ENCODE results near the gene RPIA.

DNA sequence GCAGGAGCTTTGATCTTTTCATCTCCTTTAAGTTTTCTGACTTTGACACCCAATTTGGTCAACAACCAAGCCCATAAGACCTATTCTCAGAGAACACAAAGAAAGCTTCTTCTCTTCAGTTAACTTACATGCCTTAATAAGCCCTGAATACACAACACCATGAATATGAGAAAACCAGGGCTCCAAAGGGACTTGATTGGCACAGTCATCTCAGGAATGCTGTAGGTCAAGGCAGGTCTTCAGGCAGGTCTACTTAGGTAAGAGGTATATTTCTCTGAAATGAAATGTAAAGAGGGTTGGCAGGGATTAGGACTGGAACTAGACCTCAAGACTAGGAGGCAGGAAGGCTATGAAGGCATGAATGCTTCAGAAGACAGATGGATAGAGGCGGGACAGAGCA is 39.8 kb upstream of the RPIA start:
- TF ChIP-seq, protein P1, sequence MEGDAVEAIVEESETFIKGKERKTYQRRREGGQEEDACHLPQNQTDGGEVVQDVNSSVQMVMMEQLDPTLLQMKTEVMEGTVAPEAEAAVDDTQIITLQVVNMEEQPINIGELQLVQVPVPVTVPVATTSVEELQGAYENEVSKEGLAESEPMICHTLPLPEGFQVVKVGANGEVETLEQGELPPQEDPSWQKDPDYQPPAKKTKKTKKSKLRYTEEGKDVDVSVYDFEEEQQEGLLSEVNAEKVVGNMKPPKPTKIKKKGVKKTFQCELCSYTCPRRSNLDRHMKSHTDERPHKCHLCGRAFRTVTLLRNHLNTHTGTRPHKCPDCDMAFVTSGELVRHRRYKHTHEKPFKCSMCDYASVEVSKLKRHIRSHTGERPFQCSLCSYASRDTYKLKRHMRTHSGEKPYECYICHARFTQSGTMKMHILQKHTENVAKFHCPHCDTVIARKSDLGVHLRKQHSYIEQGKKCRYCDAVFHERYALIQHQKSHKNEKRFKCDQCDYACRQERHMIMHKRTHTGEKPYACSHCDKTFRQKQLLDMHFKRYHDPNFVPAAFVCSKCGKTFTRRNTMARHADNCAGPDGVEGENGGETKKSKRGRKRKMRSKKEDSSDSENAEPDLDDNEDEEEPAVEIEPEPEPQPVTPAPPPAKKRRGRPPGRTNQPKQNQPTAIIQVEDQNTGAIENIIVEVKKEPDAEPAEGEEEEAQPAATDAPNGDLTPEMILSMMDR (conservative IDR thresholded peaks at IDR 0.05; ENCODE audit: low read length): no peak
- no peak for TF ChIP-seq EZH2phosphoT487 (IDR thresholded peaks at IDR 0.05; ENCODE audit: borderline replicate concordance, low read depth, low read length)
